ENCODE results near the gene POLN.

POLN gene

DNA sequence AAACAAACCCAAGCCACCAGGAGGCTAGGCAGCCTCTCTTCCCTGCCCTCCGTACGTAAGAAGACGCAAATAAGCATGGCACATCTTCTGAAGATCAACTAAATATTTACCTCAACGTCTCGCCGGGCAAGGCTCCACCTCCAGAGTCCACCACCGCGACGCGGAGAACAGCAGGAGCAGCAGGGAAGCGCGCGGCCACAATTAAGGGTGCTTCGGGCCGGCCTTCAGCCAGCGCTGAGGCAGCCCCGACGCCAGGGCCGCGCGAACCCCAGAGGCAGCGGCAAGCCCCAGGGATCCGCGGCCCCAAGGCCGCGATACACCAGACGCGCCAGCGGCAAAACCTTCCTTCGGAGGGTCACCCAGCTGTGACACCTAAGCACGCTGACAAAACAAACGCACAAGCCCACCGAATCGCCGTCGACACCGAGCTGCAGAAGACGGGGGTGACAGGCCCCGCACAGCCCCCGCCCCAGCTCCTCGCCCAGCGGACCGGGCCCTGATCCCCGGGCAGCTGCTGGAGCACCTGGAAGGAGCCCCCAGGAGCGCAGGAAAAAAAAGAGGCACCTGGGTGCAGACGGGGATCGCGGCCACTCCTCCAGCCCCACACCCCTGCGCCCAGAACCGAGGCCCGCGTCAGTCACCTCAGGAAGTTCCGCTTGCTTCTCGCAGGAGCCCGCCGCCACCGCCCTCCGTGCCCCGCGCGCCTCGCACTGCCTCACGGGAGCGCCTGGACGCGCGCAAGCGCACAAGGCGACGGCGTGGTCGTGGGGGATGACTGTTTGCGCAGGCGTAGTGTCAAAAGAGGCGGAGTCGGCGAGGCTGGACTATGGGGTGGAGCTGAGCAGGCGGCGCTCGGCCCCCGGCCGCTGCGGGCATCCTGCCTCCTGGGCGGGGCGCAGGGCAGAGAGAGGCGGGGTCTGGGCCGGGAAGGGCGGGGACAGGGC lies at the start of gene POLN, which contains the start of gene HAUS3:
POLN (minus strand) TSS at position 712 of the 944 bp plus-strand sequence. CDS start 12,890 bp downstream, outside the sequence.
HAUS3 (minus strand) TSS at position 712 of the 944 bp plus-strand sequence. CDS start 1,175 bp downstream, outside the sequence.
- DNase-seq (ENCODE audit: low read depth), result peak; percentile 92

DNA sequence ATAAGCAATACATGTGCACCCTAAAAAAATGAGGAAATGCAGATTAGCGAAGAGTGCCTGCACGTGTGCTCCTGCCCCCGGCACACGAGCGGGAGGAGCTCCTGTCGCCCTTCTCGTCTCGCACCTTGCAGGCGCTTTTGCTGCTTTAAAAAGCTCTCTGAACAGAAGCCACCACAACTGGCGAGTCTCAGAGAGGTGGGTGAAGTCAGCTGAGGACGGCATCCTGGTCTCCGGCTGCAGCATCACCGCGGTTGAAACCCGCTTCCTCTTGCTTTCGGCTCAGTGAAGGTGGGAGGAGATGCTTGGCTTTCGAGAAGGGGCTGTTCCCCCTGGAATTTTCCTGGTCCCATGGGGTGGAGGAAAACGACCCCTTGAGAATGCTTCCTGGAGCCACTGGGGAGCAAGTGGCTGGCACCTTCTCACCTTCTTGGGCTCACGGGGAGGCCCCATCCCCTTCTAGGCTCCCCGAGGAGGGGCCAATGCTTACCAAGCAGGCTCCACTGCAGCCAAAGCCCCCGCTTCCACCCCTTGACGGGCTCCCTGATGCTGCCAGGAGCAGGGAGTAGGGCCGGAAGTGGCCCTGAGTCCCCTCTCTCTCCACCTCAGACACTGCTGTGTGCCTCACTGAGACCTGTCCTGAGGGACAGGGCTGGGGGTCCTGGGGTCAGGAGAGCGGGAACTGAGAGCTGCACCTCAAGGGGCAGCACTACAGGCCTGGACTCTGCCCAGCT lies 49.2 kb upstream of the POLN start:
- DNase-seq (ENCODE audit: low read depth), result no peak

DNA sequence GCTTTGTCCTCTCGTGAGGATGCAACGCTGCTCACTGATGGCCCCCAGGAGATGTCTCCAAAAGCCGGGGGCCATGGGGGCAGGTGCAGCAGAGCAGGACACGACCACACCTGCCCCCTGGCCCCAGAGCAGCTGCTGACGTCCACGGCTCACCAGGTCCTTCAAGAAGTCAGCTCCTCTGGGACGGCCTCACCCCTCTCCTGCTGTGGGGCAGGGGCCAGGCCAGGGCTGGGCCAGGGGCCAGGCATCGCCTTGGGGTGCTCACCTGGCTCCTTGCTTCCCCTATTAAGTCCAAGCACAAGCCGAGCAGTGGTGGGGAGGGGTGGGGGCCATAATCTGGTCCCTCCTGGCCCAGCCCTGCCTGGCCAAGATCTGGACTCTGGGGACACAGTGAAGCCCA lies 48.6 kb upstream of the POLN start:
- no peak for DNase-seq (ENCODE audit: low read depth)

DNA sequence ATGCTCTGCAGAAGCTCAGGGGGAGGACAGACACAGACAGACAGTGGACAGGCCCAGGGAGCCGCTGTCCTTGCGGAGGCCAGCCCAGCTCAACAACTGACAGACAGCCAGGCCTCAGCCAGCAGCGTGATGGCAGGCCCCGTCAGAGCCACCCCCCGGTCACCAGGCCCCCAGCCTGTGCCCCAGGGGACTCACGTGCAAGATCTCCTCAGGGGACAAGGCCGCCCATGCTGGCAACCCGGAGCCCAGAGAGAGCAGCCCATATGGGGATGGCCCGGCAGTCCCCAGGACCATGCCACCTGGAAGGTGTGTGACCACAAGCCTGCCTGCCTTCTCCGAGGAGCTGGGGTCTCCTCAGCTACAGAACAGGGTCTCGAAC lies 48.0 kb upstream of the POLN start:
- DNase-seq (ENCODE audit: low read depth), result no peak

DNA sequence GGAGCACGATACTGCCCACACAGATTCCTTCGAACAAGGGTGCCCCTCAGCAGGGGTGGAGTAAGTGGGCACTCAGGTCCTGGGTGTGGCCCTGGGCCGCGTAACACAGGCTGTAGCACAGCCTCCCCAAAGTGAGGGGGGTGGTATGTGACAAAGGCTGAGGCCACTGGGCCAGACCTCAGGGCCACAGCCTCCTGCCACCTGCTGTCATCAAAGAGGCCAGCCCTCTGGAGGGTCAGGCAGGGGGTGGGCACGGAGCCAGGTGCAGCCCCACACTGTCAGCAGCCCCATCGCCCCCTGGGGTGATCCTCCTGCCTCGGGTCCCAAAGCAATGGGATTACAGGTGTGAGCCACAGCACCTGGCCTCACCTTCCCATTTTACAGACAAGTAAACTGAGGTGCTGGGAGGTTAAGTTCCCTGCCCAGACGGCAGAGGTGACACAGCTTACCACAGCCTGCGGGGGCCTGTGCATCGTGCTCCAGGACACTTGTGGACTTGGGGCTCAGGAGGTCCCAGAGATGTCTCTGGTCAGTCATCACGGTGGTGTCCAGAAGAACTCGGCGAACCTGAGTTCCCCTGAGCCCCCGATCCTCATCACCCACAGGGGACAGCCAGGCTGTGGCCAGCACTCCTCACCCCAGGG lies 47.5 kb upstream of the POLN start:
- no peak for DNase-seq (ENCODE audit: low read depth)

DNA sequence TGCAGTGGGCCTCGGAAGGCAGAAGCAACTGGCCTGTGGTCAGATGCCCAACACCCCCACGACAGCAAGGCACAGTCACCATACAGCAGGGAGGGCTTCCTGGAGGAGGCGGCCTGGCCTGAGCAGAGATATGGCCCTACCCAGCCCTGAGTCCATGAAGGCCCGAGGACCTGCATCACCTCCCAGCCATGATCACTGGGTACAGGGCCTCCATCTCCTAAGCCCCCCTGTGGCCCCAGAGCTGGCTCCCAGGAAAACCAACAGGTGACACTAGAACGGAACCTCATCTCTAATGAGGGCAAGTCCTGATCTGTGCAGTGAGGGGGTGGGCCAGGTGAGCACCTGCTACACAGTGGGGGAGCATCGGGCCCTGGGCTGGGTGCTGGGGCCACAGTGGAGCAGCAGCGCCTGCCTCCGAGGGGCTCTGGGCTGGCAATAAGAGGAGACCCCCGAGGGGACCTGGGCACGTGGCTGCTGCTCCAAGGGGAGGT lies 46.2 kb upstream of the POLN start:
- no peak for DNase-seq (ENCODE audit: low read depth)

DNA sequence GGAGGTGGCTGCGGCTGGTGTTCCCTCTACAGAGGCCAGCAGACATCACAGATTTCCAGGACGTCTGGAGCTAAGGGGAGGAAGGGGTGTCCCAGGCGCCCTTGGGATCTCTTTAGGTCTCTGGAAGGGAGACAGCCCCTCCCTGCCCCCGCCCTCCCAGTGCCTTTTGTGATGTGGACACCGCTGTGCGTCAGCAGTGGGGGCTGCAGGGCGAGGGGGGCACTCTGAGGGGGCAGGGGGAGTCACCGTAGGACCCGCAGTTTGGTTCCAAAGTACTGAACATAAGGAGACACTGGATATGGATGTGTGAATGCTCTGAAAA lies 45.6 kb upstream of the POLN start:
- no peak for DNase-seq (ENCODE audit: low read depth)

DNA sequence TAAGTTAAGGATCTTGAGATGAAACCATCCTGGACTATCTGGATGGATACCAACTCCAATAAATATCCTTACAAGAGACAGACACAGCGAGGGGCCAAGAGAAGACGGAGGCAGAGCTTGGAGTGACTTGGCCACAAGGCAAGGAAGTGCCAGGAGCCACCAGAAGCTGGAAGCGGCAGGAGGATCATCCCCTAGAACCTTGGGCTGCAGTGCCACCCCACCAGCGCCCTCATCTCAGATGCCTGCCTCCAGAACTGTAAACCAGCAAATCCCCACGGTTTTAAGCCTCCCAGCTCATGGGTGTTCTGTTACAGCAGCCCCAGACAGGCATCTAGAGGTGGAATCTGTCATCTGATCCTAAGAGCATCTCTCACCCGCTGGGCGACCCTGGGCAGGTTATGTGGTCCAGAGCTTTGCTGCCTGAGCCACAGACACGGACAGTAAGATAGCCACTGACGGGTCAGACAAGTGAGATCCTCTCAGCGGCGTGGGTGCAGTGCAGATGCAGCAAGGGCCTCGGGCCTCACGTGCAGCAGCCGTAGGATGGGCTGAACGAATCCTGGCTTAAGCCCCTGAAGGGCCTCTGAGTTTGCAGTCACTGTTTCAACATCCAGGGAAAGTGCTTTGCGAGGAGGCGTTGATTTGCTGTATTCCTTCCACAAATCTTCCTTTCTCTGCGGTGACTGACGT lies 45.1 kb upstream of the POLN start:
- DNase-seq (ENCODE audit: low read depth), result no peak

DNA sequence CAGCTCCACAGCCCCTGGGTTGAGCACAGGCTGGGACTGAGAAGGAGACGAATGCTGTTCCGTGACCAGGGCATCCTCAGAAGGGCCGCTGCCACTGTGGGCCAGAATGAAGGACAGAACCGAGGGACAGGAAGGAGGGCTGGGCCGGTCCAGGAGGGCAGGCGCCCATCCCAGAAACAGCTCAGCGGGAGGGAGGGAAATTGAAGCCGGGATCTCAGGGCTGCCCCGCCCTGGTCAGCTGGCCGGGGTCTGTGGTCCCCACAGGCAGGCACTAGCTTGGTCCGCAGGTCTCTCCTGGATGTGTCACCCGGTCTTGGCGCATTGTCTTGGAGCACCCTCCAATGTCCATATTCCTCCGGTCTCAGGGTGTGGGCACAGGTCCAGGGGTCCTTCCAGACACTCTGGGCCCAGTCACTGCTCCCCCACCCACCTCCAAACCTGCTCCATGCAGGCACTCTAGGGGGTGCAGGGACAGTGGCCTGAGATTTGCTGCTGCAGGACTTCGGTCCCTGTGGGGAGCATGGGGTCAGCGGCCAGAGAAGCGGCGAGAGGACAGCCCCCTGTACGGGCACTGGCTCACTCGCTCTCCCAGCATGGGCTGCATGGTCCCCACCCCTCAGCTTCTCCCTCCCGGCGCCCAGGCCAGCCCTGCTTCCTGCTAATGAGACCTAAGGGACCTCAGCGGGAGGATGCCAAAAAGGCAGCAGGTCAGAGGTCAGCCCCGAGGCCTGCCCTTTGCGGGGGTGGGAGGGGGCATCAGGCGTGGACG lies 43.9 kb upstream of the POLN start:
- no peak for DNase-seq (ENCODE audit: low read depth)

DNA sequence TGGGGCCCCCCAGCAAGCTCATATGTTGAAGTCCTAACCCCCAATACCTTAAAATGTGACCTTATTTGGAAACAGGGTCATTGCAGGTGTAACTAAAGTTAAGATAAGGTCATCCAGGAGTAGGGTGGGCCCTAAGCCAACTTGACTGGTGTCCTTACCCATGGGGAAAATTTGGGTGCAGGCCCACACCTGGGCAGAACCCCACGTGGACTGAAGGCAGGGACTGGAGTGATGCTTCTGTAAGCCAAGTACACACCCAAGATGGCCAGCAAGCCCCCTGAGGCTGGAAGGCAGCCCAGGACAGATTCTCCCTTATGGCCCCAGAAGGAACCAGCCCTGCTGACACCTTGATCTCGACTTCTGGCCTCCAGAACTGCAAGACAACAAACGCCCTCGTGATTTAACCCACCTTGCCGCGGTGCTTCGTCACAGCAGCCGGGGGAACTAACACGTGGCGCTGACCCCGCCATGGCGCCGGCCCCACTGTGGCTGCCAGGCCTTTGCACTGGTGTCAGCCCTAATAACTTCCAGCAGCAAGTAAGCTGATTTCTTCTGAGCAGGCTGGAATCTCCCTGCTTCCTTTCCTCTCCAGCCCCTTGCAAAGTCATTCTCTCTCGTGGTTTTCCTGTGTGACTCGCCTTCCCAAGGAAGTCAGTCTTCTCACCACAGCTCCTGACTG lies 43.2 kb upstream of the POLN start:
- DNase-seq (ENCODE audit: low read depth), result peak; percentile 54

DNA sequence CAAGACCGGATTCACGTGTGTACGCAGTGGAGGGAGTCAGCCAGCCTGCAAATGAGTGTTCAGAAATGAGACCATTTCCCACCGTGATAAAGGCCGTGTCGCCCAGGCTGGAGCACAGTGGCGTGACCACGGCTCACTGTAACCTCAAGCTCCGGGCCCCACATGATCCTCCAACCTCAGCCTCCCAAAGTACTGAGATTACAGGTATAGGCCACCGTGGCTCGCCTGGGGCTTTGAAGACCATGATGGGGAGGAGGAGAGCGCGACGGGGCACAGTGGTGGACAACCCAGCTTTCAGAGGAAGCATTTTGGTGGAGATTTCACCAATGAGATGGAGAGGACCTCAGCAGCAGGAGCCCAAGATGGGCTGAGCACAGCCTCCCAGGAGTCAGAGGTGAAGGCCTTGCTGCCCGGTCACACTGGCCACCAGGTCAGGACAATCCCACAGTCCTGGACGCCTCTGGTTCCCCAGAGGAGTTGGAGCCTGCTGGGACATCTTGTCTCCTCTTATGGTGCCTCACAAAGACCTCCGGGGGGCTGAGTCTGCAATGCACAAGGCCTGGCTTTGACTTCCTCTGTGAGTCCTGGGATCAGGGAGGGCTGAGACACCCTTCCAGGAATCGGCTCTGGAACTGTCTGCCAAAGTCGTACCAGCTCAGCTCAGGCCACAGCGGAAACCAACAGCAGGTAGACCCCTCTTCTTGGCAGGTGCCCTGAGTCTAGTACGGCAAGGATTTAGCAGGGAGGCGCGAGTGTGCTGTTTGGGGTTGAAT lies 42.4 kb upstream of the POLN start:
- DNase-seq (ENCODE audit: low read depth), result no peak

DNA sequence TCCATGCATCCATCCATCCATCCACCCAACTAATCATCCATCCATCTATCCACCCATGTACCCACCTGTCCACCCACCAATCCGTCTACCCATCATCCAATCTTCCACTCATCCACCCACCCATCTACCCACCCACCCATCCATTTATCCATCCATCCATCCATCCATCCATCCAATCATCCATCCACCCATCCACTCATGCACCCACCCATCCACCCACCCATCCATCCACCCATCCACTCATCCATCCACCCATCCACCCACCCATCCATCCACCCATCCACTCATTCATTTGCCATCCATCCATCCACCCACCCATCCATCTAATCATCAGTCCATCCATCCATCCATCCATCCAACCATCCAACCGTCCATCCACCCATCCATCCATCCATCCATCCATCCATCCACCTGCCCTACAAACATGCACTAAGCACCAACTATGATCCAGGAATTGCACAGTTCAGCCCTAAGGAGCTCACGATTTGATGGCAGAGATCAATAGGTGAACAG lies 41.3 kb upstream of the POLN start:
- DNase-seq (ENCODE audit: low read depth), result no peak

DNA sequence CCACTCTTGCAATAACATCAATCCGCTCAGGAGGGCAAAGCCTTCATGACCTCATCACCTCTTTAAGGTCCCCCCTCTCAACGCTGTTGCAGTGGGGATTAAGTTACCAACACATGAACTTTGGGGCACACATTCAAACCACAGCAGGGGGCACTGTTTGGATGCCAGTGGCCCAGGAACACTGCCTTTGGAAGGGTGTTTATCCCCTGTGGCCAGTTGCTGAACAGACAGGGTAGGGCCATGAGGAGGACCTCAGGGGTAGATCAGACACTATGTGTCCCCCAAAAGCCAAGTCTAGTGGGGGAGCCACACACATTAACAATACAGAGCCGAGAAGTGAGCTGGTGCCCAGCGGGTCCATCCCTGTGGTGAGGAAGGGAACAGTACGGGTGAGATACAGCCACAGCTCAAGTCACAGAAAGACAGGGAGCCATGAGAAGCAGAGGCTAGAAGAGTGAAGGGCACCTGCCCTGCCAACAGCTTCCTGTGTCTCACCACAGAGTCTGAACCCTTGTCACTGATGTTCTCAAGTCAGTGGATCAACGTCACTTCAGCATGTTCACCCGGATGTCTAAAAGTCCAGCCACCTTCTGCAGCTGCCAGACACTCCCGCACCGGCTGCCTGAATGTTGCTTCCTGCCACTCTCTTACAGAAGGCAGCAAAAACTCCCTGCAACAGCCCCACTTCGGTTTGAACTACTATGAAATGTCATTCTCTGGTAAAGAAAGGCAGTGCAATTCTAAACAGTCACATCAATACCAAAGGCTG lies 39.8 kb upstream of the POLN start:
- no peak for DNase-seq (ENCODE audit: low read depth)

DNA sequence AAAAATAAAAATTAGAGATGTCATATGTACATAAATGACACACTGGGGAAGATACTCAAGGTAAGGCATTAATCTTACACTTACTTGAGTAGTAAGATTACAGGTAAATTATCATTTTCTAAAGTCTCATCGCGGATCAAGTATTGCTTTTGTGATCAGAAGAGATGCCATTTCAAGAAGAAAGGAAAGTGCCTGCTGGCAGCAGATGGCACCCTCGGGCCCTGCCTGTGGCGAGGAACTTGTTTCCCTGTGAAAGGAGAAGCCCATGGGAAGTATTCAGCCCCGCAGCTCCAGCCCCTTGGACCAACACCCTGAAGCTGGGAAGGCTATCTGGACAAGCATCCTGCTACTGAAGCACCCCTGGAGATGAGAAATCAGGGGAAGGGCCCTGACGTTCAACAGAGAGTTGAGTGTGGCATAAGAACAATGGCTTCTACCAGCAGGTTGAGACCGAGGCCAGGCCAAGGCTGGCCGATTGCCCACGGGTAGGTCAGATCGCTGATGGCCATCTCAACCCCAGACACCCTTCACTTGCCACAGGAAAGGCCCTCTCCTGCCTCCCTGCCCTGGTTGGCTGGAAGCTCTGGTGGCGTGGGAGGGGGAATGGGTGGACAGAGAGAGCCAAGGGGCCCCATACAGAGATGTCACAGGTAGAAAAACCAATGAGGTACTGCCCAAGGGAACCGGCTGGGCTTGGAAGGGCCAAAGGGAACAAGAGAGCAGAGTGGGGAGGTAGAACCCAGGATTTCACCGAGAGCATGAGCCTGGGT lies 38.8 kb upstream of the POLN start:
- no peak for DNase-seq (ENCODE audit: low read depth)

DNA sequence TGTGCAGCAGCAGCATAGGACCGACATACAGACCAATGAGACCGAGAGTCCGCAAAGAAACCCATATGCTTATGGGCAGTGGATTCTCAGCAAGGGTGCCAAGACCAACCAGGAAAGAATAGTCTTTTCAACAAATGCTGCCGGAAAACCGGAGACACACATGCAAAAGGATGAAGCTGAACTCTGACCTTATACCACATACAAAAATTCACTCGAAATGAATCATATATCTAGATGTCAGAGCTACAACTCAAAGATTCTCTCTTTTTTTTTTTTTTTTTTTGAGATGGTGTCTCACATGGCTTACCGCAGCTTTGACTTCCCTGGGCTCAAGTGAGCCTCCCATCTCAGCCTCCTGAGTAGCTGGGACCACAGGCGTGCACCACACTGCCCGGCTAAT lies 36.0 kb upstream of the POLN start:
- DNase-seq (ENCODE audit: low read depth), result no peak

DNA sequence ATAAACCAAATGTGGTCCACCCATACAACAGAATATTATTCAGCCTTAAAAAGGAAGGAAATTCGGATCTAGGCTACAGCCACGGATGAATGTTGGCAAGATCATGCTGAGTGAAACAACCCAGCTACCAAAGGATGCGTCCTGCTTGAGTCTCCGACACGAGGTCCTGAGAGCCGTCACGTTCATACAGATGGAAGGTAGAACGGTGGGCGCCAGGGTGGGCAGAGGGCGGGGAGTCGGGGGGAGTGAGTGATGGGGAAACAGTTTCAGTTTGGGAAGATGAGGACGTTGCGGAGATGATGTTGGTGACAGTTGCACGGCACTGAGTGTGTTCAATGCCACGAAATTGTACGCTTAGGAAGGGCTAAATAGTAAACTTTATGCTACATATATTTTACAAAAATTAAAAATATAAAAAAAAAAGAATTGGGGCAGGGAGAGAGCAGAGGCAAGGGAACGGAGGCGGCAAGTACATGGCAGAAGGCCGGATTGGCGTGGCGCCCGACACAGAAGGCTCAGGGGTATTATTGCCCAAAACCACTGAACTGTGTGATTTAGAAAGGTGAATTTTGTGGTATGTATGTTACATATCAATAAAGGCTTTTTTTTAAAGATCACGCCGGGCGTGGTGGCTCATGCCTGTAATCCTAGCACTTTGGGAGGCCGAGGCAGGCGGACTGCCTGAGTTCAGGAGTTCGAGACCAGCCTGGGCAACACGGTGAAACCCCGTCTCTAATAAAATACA lies 34.8 kb upstream of the POLN start:
- DNase-seq (ENCODE audit: low read depth), result no peak

DNA sequence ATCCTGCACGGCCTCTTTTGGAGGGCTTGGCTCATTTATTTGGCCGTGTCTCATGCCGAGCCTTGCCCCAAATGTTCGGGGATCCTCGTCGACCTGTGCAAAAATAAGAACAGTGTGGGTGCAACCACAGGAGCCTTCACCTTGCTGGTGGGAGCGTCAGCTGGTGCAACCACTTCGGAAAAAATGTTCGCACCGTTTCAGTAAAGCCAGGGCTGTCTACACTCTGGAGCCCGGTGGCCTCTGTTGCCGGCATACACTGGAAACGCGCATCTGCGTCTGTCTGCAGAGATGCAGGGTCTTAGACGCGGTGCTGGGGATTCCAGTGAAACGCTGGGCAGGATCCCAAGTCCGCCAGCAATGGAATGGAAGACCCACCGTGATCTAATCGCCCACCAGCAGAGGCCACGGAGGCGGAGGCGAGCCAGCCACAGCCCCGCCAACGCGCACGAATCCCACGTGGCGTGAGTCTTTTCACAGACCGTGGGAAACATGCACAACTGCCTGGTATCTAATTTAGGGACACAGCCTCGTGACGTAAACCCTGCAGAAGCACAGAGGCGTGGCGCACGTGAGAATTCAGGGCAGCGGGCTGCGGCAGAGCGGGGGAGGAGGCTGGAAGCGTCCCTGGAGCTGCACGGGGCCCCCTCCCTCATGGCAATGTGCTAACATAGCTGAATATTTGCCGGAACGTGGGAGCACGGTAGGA lies 33.8 kb upstream of the POLN start:
- no peak for DNase-seq (ENCODE audit: low read depth)
